Activated CD4-positive, alpha-beta T cell treated with anti-CD3 and anti-CD28 coated beads, Interleukin-2, amount 50 U/mL, for 1 hour (primary cell): ENCODE results near the gene OR7D2.

Experiments used
- DNase-seq: peaks from one replicate; pipeline ENCODE4 v3.0.0-alpha.2; 2020

The OR7D2 gene

DNA sequence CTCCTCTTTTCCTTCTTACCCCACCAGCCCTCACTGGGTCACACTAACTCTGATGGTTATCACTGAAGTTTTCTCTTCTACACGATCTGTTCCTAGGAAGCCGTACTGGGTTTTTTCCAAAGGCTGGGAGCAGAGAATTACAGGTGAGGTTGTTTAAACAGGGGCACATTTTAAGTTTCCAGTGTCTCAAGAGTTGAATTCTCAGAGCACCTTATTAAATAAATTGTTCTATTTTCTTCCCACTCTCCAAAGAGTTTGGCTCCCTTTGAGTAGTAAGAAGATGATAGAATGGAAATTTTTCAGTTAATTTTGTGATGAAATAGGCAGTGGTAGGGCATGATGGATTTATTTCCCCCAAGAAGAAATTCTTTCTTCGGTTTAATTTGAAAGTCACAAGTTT is 40.7 kb downstream of the OR7D2 start, which contains the start of gene OR7D4:
TSS of gene OR7D4 (minus strand) at position 101 of the 400 bp plus-strand sequence. CDS start 4,752 bp downstream, outside the sequence.
- DNase-seq, result no peak
